22Rv1 (cell line): ENCODE measurements around the gene TAS1R2.

Experiments used
- H3K27ac ChIP-seq: fragments of 450-650 bp; 2 replicates; pipeline ENCODE4 v1.5.1; 2017
- CTCF ChIP-seq: fragments of 450-650 bp; IDR thresholded peaks from 2 replicates; pipeline ENCODE4 v1.5.1; 2017; ENCODE audit warnings: mild to moderate bottlenecking
- ZFX ChIP-seq: fragments of 450-650 bp; IDR thresholded peaks from 2 replicates; pipeline ENCODE4 v1.6.1; 2017; ENCODE audit warnings: antibody characterized with exemption, borderline replicate concordance

Gene TAS1R2

GRCh38 chr1:18831656-18832055 is 27.8 kb downstream of the TAS1R2 start:
- no peak for TF ChIP-seq ZFX
- no peak for TF ChIP-seq CTCF
- no peak overlapping the region for H3K27ac ChIP-seq

GRCh38 chr1:18830596-18830995 is 28.9 kb downstream of the TAS1R2 start:
- TF ChIP-seq ZFX (no peak), CTCF (no peak)
- H3K27ac ChIP-seq: no peak overlapping the region

- H3K27ac ChIP-seq: no peak overlapping the region
- TF ChIP-seq CTCF: no peak
- TF ChIP-seq ZFX: no peak
These were observed 29.8 kb downstream of the TAS1R2 start for GRCh38 chr1:18829671-18830070.

GRCh38 chr1:18828224-18828623 is 31.2 kb downstream of the TAS1R2 start:
- H3K27ac ChIP-seq: no peak overlapping the region
- TF ChIP-seq ZFX (no peak), CTCF (no peak)

- H3K27ac ChIP-seq: no peak overlapping the region
- TF ChIP-seq ZFX (no peak), CTCF (no peak)
These were observed 36.0 kb downstream of the TAS1R2 start for GRCh38 chr1:18823438-18823837.

GRCh38 chr1:18820791-18821641 is 38.4 kb downstream of the TAS1R2 start:
- TF ChIP-seq CTCF (peak; percentile 94), ZFX (no peak)

GRCh38 chr1:18819986-18820790 is 39.3 kb downstream of the TAS1R2 start:
- no peak overlapping the region for H3K27ac ChIP-seq
- no peak for TF ChIP-seq ZFX
- no peak for TF ChIP-seq CTCF

More at GRCh38 chr1:18820791-18821641, 38.4 kb downstream of the TAS1R2 start:
- H3K27ac ChIP-seq: no peak overlapping the region
